Measurements from ENCODE around the gene CNIH2.

DNA sequence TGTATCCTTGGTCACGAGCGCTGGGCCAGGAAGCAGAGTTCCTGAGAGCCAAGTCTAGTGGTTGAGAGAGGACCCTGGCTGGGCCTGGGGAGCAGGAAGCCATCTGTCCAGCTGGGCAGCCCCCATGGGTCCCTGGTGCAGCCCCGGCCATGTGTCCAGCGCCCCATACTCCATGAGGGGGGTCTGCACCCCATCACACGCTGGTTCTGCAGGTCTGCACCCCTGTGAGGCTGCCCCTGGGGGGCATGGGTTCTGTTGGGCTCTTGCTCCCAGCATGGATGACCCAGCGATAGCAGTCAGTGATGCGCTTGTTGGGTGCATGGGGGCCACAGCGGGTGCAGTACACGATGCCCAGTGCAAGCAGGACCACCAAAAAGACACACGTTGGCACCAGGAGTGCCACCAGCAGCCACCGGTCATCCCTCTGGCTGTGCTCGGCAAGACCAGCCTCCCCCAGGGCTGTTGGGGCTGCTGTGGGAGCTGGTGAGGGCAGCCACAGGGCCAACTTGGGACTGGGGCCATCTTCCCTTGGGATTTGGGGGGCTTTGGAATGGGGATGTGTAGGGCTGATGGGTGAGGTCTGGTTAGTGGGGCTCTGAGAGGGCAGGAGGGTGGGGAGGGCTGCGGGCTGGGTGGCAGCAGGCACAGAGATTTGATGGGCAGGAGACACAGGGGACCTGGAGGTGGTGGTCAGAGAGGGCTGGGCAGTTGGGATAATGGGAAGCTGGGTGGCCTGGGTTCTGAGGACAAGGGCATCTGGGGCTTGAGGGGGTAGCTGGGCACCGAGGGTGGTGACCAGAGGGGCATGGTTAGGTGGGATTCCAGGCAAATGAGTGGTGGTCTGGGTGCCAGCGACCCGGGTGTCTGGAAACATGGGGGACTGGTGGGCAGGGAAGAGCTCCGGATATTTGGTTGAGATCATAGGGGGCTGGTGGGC lies 36.9 kb downstream of the CNIH2 start:
- TF ChIP-seq FOXP1 (CRISPR knock-in tag; IDR thresholded peaks at IDR 0.05; ENCODE audit: borderline replicate concordance) (no peak), TEAD4 (CRISPR knock-in tag; IDR thresholded peaks at IDR 0.05) (no peak), NFYB (CRISPR knock-in tag; conservative IDR thresholded peaks at IDR 0.05; ENCODE audit: low read depth) (no peak), HMGXB4 (CRISPR knock-in tag; IDR thresholded peaks at IDR 0.05) (no peak), CREB1 (CRISPR knock-in tag; IDR thresholded peaks at IDR 0.05) (no peak)
- TF ChIP-seq, protein P1, sequence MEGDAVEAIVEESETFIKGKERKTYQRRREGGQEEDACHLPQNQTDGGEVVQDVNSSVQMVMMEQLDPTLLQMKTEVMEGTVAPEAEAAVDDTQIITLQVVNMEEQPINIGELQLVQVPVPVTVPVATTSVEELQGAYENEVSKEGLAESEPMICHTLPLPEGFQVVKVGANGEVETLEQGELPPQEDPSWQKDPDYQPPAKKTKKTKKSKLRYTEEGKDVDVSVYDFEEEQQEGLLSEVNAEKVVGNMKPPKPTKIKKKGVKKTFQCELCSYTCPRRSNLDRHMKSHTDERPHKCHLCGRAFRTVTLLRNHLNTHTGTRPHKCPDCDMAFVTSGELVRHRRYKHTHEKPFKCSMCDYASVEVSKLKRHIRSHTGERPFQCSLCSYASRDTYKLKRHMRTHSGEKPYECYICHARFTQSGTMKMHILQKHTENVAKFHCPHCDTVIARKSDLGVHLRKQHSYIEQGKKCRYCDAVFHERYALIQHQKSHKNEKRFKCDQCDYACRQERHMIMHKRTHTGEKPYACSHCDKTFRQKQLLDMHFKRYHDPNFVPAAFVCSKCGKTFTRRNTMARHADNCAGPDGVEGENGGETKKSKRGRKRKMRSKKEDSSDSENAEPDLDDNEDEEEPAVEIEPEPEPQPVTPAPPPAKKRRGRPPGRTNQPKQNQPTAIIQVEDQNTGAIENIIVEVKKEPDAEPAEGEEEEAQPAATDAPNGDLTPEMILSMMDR (IDR thresholded peaks at IDR 0.05) = no peak
- TF ChIP-seq, protein P2, sequence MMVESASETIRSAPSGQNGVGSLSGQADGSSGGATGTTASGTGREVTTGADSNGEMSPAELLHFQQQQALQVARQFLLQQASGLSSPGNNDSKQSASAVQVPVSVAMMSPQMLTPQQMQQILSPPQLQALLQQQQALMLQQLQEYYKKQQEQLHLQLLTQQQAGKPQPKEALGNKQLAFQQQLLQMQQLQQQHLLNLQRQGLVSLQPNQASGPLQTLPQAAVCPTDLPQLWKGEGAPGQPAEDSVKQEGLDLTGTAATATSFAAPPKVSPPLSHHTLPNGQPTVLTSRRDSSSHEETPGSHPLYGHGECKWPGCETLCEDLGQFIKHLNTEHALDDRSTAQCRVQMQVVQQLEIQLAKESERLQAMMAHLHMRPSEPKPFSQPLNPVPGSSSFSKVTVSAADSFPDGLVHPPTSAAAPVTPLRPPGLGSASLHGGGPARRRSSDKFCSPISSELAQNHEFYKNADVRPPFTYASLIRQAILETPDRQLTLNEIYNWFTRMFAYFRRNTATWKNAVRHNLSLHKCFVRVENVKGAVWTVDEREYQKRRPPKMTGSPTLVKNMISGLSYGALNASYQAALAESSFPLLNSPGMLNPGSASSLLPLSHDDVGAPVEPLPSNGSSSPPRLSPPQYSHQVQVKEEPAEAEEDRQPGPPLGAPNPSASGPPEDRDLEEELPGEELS (CRISPR knock-in tag; IDR thresholded peaks at IDR 0.05) = no peak

All from WTC11 (cell line).